MM.1S (cell line): ENCODE data around the gene CACNA1C.

ENCODE experiments used
- DNase-seq: peaks from one replicate; pipeline ENCODE4 v3.0.0-alpha.2; 2015
- H2AFZ ChIP-seq: fragments of 300-600 bp; sonication (generic); 2 replicates; pipeline ENCODE4 v1.6.0; 2016; ENCODE audit warnings: antibody characterized with exemption, low read length
- H3F3A ChIP-seq: fragments of 300-600 bp; sonication (generic); 2 replicates; pipeline ENCODE4 v1.6.1; 2016; ENCODE audit warnings: mild to moderate bottlenecking, antibody characterized with exemption, low read length, moderate library complexity, mixed read lengths; ENCODE audit not compliant: insufficient read depth
- H3K27ac ChIP-seq: fragments of 300-600 bp; sonication (generic); 2 replicates; pipeline ENCODE4 v1.5.1; 2016; ENCODE audit warnings: mild to moderate bottlenecking, low read length
- H3K27me3 ChIP-seq: fragments of 300-600 bp; sonication (generic); replicated peaks from 2 replicates; pipeline ENCODE4 v1.6.0; 2016; ENCODE audit warnings: low read length; ENCODE audit not compliant: insufficient read depth
- H3K36me3 ChIP-seq: fragments of 300-600 bp; sonication (generic); replicated peaks from 2 replicates; pipeline ENCODE4 v1.6.1; 2016; ENCODE audit warnings: mild to moderate bottlenecking, low read length, mixed read lengths; ENCODE audit not compliant: insufficient read depth
- H3K4me1 ChIP-seq: fragments of 300-600 bp; sonication (generic); 2 replicates; pipeline ENCODE4 v1.6.1; 2016; ENCODE audit warnings: low read length, mixed read lengths
- H3K4me2 ChIP-seq: fragments of 300-600 bp; sonication (generic); 2 replicates; pipeline ENCODE4 v1.6.0; 2016; ENCODE audit warnings: low read depth, low read length
- H3K4me3 ChIP-seq: fragments of 300-600 bp; sonication (generic); 2 replicates; pipeline ENCODE4 v1.5.1; 2016; ENCODE audit warnings: low read length, mixed read lengths
- H3K79me2 ChIP-seq: fragments of 300-600 bp; sonication (generic); 2 replicates; pipeline ENCODE4 v1.6.1; 2016; ENCODE audit warnings: mixed run types, low read length, mixed read lengths
- H3K9ac ChIP-seq: fragments of 300-600 bp; sonication (generic); 2 replicates; pipeline ENCODE4 v1.6.1; 2016; ENCODE audit warnings: low read length, mixed read lengths
- H3K9me2 ChIP-seq: fragments of 300-600 bp; sonication (generic); replicated peaks from 2 replicates; pipeline ENCODE4 v1.6.1; 2016; ENCODE audit warnings: mild to moderate bottlenecking, low read length, mixed read lengths; ENCODE audit not compliant: insufficient read depth
- H3K9me3 ChIP-seq: fragments of 300-600 bp; sonication (generic); replicated peaks from 2 replicates; pipeline ENCODE4 v1.6.1; 2016; ENCODE audit warnings: mild to moderate bottlenecking, low read length, mixed read lengths; ENCODE audit not compliant: insufficient read depth
- H4K20me1 ChIP-seq: fragments of 300-600 bp; sonication (generic); 2 replicates; pipeline ENCODE4 v1.6.1; 2016; ENCODE audit warnings: mild to moderate bottlenecking, low read length, moderate library complexity, mixed read lengths; ENCODE audit not compliant: insufficient read depth
- EZH2 ChIP-seq: fragments of 300-600 bp; sonication (generic); optimal IDR thresholded peaks from 2 replicates; pipeline ENCODE3; 2017; ENCODE audit warnings: low read depth, mild to moderate bottlenecking, antibody characterized with exemption, low read length, mixed read lengths
- EZH2phosphoT487 ChIP-seq: fragments of 300-600 bp; sonication (generic); IDR thresholded peaks from 2 replicates; pipeline ENCODE4 v1.6.1; 2018; ENCODE audit warnings: antibody characterized with exemption, low read length
- TF ChIP-seq, protein P1 (sequence below): fragments of 300-600 bp; sonication (generic); IDR thresholded peaks from 2 replicates; pipeline ENCODE4 v1.5.1; 2016; ENCODE audit warnings: antibody characterized with exemption, low read length, mixed read lengths

CACNA1C gene

DNA sequence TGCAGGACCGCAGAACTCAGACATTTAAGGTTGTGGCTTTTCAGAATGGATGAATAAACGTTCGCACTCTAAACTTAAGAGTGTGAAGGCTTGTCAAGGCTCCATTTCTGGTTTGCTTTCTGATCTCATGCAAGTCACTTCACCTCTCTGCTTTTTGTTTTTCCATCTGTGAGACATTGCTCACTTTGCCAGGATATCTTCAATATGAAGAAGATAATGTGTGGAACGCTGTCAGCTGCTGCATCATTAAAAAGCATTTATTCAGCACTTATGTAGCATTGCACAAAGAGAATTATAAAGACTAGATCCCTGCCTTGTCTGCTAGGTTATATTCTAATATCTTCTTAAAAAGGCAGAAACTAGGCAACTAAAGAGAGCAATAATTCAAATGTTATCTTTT lies 172.2 kb downstream of the CACNA1C start:
- DNase-seq: no peak
- no peak overlapping the region for H3K4me3 ChIP-seq
- no peaks in the 10 kb centered on the region for H3K27me3 ChIP-seq
- no peaks in the 10 kb centered on the region for H3K9me3 ChIP-seq
- H3K27ac ChIP-seq: no peak overlapping the region
- no peaks in the 10 kb centered on the region for H3K36me3 ChIP-seq
- H2AFZ ChIP-seq: no peak overlapping the region
- no peak overlapping the region for H3K9ac ChIP-seq
- no peaks in the 10 kb centered on the region for H3K4me1 ChIP-seq
- H4K20me1 ChIP-seq: no peaks in the 10 kb centered on the region
- no peak for TF ChIP-seq EZH2
- TF ChIP-seq EZH2phosphoT487: no peak
- TF ChIP-seq, protein P1, sequence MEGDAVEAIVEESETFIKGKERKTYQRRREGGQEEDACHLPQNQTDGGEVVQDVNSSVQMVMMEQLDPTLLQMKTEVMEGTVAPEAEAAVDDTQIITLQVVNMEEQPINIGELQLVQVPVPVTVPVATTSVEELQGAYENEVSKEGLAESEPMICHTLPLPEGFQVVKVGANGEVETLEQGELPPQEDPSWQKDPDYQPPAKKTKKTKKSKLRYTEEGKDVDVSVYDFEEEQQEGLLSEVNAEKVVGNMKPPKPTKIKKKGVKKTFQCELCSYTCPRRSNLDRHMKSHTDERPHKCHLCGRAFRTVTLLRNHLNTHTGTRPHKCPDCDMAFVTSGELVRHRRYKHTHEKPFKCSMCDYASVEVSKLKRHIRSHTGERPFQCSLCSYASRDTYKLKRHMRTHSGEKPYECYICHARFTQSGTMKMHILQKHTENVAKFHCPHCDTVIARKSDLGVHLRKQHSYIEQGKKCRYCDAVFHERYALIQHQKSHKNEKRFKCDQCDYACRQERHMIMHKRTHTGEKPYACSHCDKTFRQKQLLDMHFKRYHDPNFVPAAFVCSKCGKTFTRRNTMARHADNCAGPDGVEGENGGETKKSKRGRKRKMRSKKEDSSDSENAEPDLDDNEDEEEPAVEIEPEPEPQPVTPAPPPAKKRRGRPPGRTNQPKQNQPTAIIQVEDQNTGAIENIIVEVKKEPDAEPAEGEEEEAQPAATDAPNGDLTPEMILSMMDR: no peak
- no peak overlapping the region for H3K4me2 ChIP-seq
- no peaks in the 10 kb centered on the region for H3K79me2 ChIP-seq
- H3F3A ChIP-seq: no peaks in the 10 kb centered on the region
- H3K9me2 ChIP-seq: no peaks in the 10 kb centered on the region

DNA sequence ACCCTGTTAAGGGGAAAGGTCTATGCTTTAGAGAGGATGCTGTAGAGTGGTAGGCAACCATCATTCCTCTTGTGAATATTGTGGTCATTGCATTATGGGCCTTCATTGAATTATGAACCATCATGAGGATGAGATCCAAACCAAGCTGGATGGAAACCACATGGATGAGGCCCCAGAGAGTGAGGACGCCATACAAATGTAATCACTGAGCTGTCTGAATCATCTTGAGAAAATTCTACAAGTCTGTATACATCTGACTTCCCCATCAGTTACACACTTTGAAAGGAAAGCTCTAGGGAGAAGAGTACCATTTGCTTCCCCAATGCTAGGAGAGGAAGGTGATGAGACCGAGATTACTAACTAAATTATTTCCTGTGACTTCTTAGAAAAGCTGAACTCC lies 172.9 kb downstream of the CACNA1C start:
- no peak overlapping the region for H2AFZ ChIP-seq
- H3K27ac ChIP-seq: no peak overlapping the region
- no peaks in the 10 kb centered on the region for H3K4me1 ChIP-seq
- no peaks in the 10 kb centered on the region for H3K9me3 ChIP-seq
- no peaks in the 10 kb centered on the region for H3K9me2 ChIP-seq
- no peak for DNase-seq
- no peak overlapping the region for H3K9ac ChIP-seq
- no peaks in the 10 kb centered on the region for H4K20me1 ChIP-seq
- no peaks in the 10 kb centered on the region for H3K36me3 ChIP-seq
- TF ChIP-seq, protein P1: no peak
- TF ChIP-seq EZH2 (no peak), EZH2phosphoT487 (no peak)
- no peaks in the 10 kb centered on the region for H3K79me2 ChIP-seq
- H3F3A ChIP-seq: no peaks in the 10 kb centered on the region
- no peak overlapping the region for H3K4me2 ChIP-seq
- no peaks in the 10 kb centered on the region for H3K27me3 ChIP-seq
- no peak overlapping the region for H3K4me3 ChIP-seq

DNA sequence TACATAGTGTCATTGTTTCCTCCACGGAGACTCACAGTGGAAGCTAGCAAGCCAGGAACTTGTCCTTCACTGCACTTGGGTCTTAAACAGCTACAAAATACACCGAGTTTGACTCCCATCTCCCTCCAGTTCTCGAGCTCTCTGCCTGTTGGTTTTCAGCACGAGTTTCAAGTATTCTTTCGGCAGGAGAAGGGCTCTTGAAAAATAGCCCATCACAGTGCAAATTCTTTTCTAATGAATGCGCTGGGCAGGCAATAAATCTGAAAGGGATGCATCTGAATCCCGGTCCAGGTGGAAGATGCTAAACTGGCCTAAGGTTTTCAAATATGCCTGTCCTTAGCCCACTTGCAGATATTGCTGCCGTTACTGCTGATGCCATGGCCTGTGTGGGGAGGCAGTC lies 173.9 kb downstream of the CACNA1C start:
- Histone ChIP-seq H3F3A (no peaks in the 10 kb centered on the region), H3K27me3 (no peaks in the 10 kb centered on the region), H3K4me2 (no peak overlapping the region), H3K4me3 (no peak overlapping the region), H4K20me1 (no peaks in the 10 kb centered on the region), H2AFZ (no peak overlapping the region), H3K79me2 (no peaks in the 10 kb centered on the region), H3K36me3 (no peaks in the 10 kb centered on the region), H3K4me1 (no peaks in the 10 kb centered on the region), H3K9me3 (no peaks in the 10 kb centered on the region), H3K27ac (no peak overlapping the region), H3K9ac (no peak overlapping the region), H3K9me2 (no peaks in the 10 kb centered on the region)
- no peak for DNase-seq
- TF ChIP-seq EZH2phosphoT487 (no peak), EZH2 (no peak)
- TF ChIP-seq, protein P1: no peak
